ENCODE data around the gene RAG1.

DNA sequence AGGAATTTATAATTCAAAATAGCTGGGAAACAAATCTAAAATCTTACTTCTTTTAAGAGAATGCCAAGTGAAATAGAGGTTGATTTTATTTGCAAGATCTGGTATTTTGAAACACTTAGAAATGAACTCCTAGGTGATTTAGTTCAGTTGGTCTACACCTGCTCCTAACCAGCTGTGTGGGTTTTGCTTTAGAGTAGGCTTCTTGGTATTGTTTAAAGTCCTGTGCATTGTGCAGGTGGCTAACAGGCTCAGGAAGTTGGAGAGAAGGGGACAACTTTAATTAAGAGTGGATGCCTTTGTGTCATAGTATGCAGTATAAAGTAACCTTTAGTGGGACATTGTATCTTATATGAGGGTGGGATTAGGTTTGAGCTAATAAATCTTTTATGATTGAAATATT is 34.3 kb downstream of the RAG1 start:
- TF ChIP-seq, protein P1, sequence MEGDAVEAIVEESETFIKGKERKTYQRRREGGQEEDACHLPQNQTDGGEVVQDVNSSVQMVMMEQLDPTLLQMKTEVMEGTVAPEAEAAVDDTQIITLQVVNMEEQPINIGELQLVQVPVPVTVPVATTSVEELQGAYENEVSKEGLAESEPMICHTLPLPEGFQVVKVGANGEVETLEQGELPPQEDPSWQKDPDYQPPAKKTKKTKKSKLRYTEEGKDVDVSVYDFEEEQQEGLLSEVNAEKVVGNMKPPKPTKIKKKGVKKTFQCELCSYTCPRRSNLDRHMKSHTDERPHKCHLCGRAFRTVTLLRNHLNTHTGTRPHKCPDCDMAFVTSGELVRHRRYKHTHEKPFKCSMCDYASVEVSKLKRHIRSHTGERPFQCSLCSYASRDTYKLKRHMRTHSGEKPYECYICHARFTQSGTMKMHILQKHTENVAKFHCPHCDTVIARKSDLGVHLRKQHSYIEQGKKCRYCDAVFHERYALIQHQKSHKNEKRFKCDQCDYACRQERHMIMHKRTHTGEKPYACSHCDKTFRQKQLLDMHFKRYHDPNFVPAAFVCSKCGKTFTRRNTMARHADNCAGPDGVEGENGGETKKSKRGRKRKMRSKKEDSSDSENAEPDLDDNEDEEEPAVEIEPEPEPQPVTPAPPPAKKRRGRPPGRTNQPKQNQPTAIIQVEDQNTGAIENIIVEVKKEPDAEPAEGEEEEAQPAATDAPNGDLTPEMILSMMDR (IDR thresholded peaks at IDR 0.05; ENCODE audit: low read depth, low read length), result no peak
- TF ChIP-seq EZH2phosphoT487 (IDR thresholded peaks at IDR 0.05; ENCODE audit: low read depth), result no peak

All from OCI-LY3 (cell line).